ENCODE data around the gene HSD17B1. TPM values are rescaled to one million over a fixed set of nuclear protein-coding genes. Genes with fewer than 3 reads are reported as not detected.

The HSD17B1 gene
- total RNA-seq, 2 donors from 2014 or later, result 0.88 to 1.7 TPM

- Histone ChIP-seq H3K9me3 (no peaks in the 10 kb centered on the region), H3K4me1 (peaks cover 10% of the 10 kb centered on the region), H3K36me3 (no peaks in the 10 kb centered on the region), H3K27ac (no peak overlapping the region), H3K27me3 (no peaks in the 10 kb centered on the region), H3K4me3 (no peak overlapping the region), H3K9ac (ENCODE audit: low read depth in 2 of 2, low read length in 2 of 2) (no peak overlapping the region)
- no peak for DNase-seq
- intact Hi-C loops (cut with DNase I), result no loop called here
- TF ChIP-seq CTCF (IDR thresholded peaks at IDR 0.05), result no peak
Measured at GRCh38 chr17:42560246-42560645, 7.5 kb downstream of the HSD17B1 start.

- Histone ChIP-seq H3K4me3 (peak within 1 kb of the TSS; percentile 93), H3K27me3 (no peaks in the 10 kb centered on the region), H3K9me3 (no peaks in the 10 kb centered on the region), H3K36me3 (peaks cover 4% of the 10 kb centered on the region), H3K4me1 (peaks cover 20% of the 10 kb centered on the region), H3K27ac (peak within 1 kb of the TSS; percentile 88), H3K9ac (ENCODE audit: low read depth in 2 of 2, low read length in 2 of 2) (peak within 1 kb of the TSS; percentile 89 to 94)
- intact Hi-C loops (cut with DNase I), result no loop called here
- TF ChIP-seq CTCF (IDR thresholded peaks at IDR 0.05), result no peak
- DNase-seq, result peak; percentile 97
Measured at GRCh38 chr17:42561897-42562387, 9.2 kb downstream of the HSD17B1 start, which contains the start of gene COASY. COASY (plus strand) TSS chr17:42562148; CDS start chr17:42562623, 475 bp downstream.

GRCh38 chr17:42562388-42563142 lies 9.8 kb downstream of the HSD17B1 start:
- no peak for DNase-seq
- Histone ChIP-seq H3K4me3 (peak overlapping the region; percentile 93), H3K36me3 (peaks cover 4% of the 10 kb centered on the region), H3K27ac (peak overlapping the region; percentile 88), H3K9ac (ENCODE audit: low read depth in 2 of 2, low read length in 2 of 2) (peak overlapping the region; percentile 89 to 94), H3K27me3 (no peaks in the 10 kb centered on the region), H3K9me3 (no peaks in the 10 kb centered on the region), H3K4me1 (peaks cover 20% of the 10 kb centered on the region)
- intact Hi-C loops (cut with DNase I), result no loop called here
- TF ChIP-seq CTCF (IDR thresholded peaks at IDR 0.05), result no peak

GRCh38 chr17:42563143-42563509 lies 10.4 kb downstream of the HSD17B1 start:
- Histone ChIP-seq H3K9me3 (no peaks in the 10 kb centered on the region), H3K36me3 (peaks cover 4% of the 10 kb centered on the region), H3K27ac (peak overlapping the region; percentile 88), H3K27me3 (no peaks in the 10 kb centered on the region), H3K4me3 (peak overlapping the region; percentile 93), H3K9ac (ENCODE audit: low read depth in 2 of 2, low read length in 2 of 2) (peak overlapping the region; percentile 89 to 94), H3K4me1 (peaks cover 24% of the 10 kb centered on the region)
- intact Hi-C loops (cut with DNase I), result no loop called here
- no peak for DNase-seq
- TF ChIP-seq CTCF (IDR thresholded peaks at IDR 0.05), result no peak

GRCh38 chr17:42563543-42563942 lies 10.8 kb downstream of the HSD17B1 start:
- H3K9ac ChIP-seq (ENCODE audit: low read depth in 2 of 2, low read length in 2 of 2), result peak overlapping the region; percentile 89 to 94
- peak overlapping the region; percentile 93 for H3K4me3 ChIP-seq
- H3K4me1 ChIP-seq, result peaks cover 24% of the 10 kb centered on the region
- H3K27ac ChIP-seq, result peak overlapping the region; percentile 22
- intact Hi-C loops (cut with DNase I), result no loop called here
- no peak for DNase-seq
- H3K9me3 ChIP-seq, result no peaks in the 10 kb centered on the region
- H3K27me3 ChIP-seq, result no peaks in the 10 kb centered on the region
- TF ChIP-seq CTCF (IDR thresholded peaks at IDR 0.05), result no peak
- peaks cover 4% of the 10 kb centered on the region for H3K36me3 ChIP-seq

Measured in colonic mucosa (tissue), 4 donors.